ENCODE results near the gene ZFP1.

Gene ZFP1

DNA sequence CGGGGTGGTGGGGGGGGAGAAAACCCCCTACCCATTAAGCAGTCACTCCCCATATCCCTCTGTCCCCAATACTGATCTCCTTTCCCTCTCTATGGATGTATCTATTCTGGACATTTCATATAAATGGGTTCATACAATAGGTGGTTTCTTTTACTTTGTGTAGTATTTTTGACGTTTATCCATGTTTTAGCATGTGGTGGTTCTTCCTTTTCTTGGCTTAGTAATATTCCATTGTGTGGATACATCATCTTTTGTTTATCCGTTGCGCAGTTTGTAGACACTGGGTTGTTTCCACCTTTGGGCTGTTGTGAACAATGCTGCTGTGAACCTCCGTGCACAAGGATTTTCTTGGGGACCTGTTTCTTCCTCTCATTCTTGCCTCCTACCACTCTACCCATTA lies 44.3 kb upstream of the ZFP1 start:
- TF ChIP-seq, protein P1, sequence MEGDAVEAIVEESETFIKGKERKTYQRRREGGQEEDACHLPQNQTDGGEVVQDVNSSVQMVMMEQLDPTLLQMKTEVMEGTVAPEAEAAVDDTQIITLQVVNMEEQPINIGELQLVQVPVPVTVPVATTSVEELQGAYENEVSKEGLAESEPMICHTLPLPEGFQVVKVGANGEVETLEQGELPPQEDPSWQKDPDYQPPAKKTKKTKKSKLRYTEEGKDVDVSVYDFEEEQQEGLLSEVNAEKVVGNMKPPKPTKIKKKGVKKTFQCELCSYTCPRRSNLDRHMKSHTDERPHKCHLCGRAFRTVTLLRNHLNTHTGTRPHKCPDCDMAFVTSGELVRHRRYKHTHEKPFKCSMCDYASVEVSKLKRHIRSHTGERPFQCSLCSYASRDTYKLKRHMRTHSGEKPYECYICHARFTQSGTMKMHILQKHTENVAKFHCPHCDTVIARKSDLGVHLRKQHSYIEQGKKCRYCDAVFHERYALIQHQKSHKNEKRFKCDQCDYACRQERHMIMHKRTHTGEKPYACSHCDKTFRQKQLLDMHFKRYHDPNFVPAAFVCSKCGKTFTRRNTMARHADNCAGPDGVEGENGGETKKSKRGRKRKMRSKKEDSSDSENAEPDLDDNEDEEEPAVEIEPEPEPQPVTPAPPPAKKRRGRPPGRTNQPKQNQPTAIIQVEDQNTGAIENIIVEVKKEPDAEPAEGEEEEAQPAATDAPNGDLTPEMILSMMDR (conservative IDR thresholded peaks at IDR 0.05; ENCODE audit: low read length) = no peak
- no peak overlapping the region for H3K4me3 ChIP-seq (ENCODE audit: low read length)
- DNase-seq (ENCODE audit: low read depth) = no peak

GRCh38 chr16:75104836-75105235 lies 43.5 kb upstream of the ZFP1 start:
- DNase-seq (ENCODE audit: low read depth) = no peak
- TF ChIP-seq, protein P1 (conservative IDR thresholded peaks at IDR 0.05; ENCODE audit: low read length) = no peak
- H3K4me3 ChIP-seq (ENCODE audit: low read length) = no peak overlapping the region

- H3K4me3 ChIP-seq (ENCODE audit: low read length) = no peak overlapping the region
- TF ChIP-seq, protein P1 (conservative IDR thresholded peaks at IDR 0.05; ENCODE audit: low read length) = no peak
- DNase-seq (ENCODE audit: low read depth) = peak; percentile 23
Observed at GRCh38 chr16:75105306-75106061, 42.8 kb upstream of the ZFP1 start.

DNA sequence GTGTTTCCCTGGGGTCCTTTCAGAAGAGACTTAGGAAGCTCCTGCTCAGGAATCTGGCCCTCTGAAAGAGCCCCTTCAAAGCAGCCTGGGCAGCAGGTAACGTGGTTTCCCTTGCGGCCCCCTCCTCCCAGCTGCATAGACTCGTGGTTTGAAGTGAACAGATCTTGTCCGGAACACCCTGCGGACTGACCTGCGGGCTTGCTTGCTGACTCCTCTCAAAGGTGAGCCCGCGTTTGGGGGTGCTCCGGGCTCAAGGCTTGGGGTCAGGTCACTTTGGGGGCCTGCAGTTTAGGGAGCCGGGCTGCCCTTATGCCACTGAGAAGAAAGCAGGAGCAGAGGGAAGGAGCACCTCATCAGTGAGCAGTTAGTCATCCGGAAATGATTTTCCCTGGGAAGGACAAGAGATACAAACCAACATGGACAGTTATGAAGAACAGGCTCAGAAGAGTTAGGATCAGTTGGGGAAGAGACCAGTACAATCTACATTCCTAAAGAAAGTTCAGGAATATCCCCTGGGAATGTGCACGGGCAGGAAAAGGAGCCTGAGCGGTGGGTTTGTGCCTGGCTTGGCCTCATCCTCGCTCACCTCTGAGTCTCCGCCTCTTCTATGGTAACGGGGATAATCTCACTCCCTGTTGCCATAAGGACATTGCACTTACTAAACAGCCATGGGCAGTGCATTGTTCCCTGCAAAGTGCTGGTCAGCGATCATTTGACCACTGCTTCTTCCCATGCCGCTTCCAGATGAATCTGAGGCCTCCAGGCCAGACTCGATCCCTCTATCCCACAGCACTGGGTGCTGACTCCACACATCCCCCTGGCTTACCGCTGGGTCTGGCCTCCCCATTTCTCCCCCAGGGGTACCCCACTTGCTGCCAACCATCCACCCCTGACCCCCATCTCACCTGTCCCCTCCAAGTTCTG lies 41.7 kb upstream of the ZFP1 start:
- no peak overlapping the region for H3K4me3 ChIP-seq (ENCODE audit: low read length)
- DNase-seq (ENCODE audit: low read depth) = no peak
- TF ChIP-seq, protein P1 (conservative IDR thresholded peaks at IDR 0.05; ENCODE audit: low read length) = no peak

GRCh38 chr16:75107505-75107904 lies 40.8 kb upstream of the ZFP1 start:
- DNase-seq (ENCODE audit: low read depth) = no peak
- TF ChIP-seq, protein P1 (conservative IDR thresholded peaks at IDR 0.05; ENCODE audit: low read length) = no peak
- no peak overlapping the region for H3K4me3 ChIP-seq (ENCODE audit: low read length)

DNA sequence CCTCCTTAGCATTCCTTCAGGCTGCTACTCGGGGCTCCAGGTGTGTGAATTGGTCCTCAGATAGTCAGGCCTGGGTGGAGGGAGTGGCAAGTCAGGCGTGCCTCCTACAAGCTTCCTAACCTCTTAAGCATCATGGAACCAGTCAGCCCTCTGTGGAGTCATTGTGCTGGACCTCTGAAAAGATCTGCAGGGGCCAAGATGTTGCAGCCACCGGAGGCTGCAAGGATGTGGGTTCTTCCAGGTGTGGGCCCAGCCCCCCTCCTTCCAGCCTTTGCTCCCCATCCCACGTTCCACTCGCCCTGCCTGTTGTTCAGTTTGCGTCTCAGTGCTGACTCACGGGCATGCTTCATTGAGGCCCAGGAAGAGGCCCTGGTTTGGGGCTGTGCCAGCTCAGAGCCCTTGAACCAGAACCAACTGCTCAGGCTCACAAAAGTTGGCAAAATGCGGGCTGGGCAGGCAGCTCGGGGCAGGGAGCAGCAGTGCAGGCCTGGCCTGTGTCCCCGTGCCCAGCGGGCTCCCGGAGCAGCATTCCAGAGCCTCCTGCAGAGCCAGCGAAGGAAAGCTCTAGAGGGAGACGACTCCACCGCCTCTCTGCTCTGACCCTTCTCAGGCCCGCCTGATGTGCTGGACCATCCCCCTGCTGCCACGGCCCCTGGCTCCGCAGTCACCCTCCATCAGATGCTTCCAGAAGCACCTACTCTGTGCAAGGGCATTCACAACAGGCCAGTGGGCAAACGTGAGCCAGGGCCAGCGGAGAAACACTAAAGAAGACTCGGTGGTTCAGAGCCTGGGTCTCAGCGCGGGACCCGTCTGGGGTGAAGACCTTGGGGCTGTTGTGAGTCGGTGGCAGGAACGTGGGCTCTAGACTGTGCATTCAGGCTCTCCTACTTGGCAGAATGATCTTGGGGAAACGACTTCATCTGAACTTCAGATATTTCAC lies 39.3 kb upstream of the ZFP1 start:
- TF ChIP-seq, protein P1 (conservative IDR thresholded peaks at IDR 0.05; ENCODE audit: low read length) = no peak
- DNase-seq (ENCODE audit: low read depth) = peak; percentile 88
- no peak overlapping the region for H3K4me3 ChIP-seq (ENCODE audit: low read length)
